ENCODE results near the gene NACAD.

DNA sequence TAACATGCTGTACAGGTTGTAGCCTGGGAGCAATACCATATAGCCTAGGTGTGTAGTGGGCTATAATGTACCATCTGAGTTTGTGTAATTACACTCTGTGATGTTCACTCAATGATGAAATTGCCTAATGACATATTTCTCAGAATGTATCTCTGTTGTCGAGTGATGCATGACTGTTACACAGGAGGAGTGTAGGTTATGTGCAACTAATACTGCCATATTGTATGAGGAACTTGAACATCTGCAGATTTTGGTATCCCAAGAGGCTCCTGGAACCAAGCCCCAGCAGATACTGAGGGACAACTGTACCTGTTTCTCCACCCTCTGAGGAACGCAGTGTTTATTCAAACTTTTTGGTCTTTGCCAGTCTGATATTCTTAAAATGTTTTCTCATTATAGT, 38.6 kb downstream of the NACAD start:
- TF ChIP-seq CTCF (conservative IDR thresholded peaks at IDR 0.05 in 1 of 2, IDR thresholded peaks at IDR 0.05 in 1 of 2; ENCODE audit: extremely low read depth in 1 of 2, insufficient read depth in 1 of 2, low read depth in 1 of 2, low read length in 2 of 2) (no peak), EZH2 (IDR thresholded peaks at IDR 0.05; ENCODE audit: borderline replicate concordance, low read length) (no peak)

Data from mammary epithelial cell (primary cell).